Activated T-helper 1 cell treated with anti-CD3 and anti-CD28 coated beads, Interleukin-12 subunit alpha, Interleukin-12 subunit beta, Interleukin-2, Interleukin-4 antibody, amounts not matched to agents 30 ng/mL and 10 ng/mL and 1 ng/mL, durations not matched to agents 14 hours and 24 hours and 36 hours (primary cell): ENCODE results near the gene DYNLT2. TPM values are rescaled to one million over a fixed set of nuclear protein-coding genes. Genes with fewer than 3 reads are reported as not detected.
"Not testable (repeated sequence)": the region's sequence is repeated elsewhere in the genome, so short reads cannot be mapped to it uniquely, and the experiment has no call there.

Source experiments
- DNase-seq: peaks from one replicate; pipeline ENCODE4 v3.0.0; 2021; ENCODE audit warnings: low spot score
- H3K27ac Mint-ChIP-seq: one replicate; pipeline ENCODE4 v1.8.0; 2021; ENCODE audit warnings: mild to moderate bottlenecking, mixed read lengths
- H3K27me3 Mint-ChIP-seq: one replicate; pipeline ENCODE4 v1.8.0; 2022; ENCODE audit warnings: mild to moderate bottlenecking, moderate library complexity, mixed read lengths; ENCODE audit not compliant: insufficient read depth
- H3K36me3 Mint-ChIP-seq: one replicate; pipeline ENCODE4 v1.8.0; 2021; ENCODE audit warnings: low read depth, mixed read lengths
- H3K4me1 Mint-ChIP-seq: one replicate; pipeline ENCODE4 v1.8.0; 2021; ENCODE audit warnings: low read depth, mixed read lengths
- H3K4me3 Mint-ChIP-seq: one replicate; pipeline ENCODE4 v1.8.0; 2021; ENCODE audit warnings: mild to moderate bottlenecking, moderate library complexity, mixed read lengths
- H3K9me3 Mint-ChIP-seq: one replicate; pipeline ENCODE4 v1.8.0; 2021; ENCODE audit warnings: mixed read lengths
- intact Hi-C: fragments of 100-400 bp; cut with micrococcal nuclease; formaldehyde crosslinking; loops from one replicate; pipeline ENCODE4 v1.15.1; 2024
- total RNA-seq: library from RNA; stranded (reverse); gene quantifications from 2 replicates; pipeline ENCODE4 v1.2.3, GENCODE V29; 2022

The DYNLT2 gene
- total RNA-seq, 1 donor from 2014 or later = 2.2 TPM

DNA sequence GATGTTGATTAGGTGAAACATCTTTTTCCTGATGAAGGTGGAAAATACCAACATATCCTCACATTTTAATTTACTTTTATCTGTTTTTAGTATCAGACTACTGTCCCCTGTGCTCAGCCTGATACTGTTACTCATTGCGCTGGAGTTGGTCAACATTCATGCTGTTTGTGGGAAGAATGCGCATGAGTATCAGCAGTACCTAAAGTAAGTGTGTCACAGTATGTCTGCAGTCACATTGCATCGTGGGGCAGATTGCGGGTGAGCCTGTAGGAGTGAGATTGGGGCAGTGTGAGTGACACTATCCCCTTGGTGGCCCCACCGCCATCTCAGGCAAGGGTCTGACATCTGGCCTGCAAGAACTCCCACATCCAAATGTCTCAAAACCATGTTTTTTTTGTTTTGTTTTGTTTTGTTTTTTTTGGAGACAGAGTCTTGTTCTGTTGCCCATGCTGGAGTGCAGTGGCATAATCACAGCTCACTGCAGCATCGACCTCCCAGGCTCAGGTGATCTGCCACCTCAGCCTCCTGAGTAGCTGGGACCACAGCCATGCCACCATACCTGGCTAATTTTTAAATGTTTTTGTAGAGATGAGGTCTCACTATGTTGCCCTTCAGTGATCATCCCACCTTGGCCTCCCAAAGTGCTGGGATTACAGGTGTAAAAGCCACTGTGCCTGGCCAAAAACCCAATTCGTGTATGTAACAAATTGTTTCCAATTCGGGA is 27.9 kb upstream of the DYNLT2 start:
- Mint-ChIP-seq H3K4me3 (no peak overlapping the region), H3K9me3 (peaks cover 3% of the 10 kb centered on the region), H3K27me3 (no peaks in the 10 kb centered on the region), H3K27ac (no peak overlapping the region), H3K4me1 (no peaks in the 10 kb centered on the region), H3K36me3 (peaks cover 14% of the 10 kb centered on the region)
- intact Hi-C loops = no loop called here
- DNase-seq = no peak

- intact Hi-C loops = no loop called here
- H3K36me3 Mint-ChIP-seq = peaks cover 17% of the 10 kb centered on the region
- no peak overlapping the region for H3K4me3 Mint-ChIP-seq
- no peaks in the 10 kb centered on the region for H3K27me3 Mint-ChIP-seq
- DNase-seq = no peak
- no peaks in the 10 kb centered on the region for H3K4me1 Mint-ChIP-seq
- peaks cover 3% of the 10 kb centered on the region for H3K9me3 Mint-ChIP-seq
- H3K27ac Mint-ChIP-seq = no peak overlapping the region
Observed at GRCh38 chr6:169778646-169779045, 27.3 kb upstream of the DYNLT2 start.

GRCh38 chr6:169777896-169778295 is 26.5 kb upstream of the DYNLT2 start:
- Mint-ChIP-seq H3K27ac (no peak overlapping the region), H3K27me3 (no peaks in the 10 kb centered on the region), H3K9me3 (peaks cover 3% of the 10 kb centered on the region), H3K36me3 (peaks cover 15% of the 10 kb centered on the region), H3K4me1 (no peaks in the 10 kb centered on the region), H3K4me3 (no peak overlapping the region)
- no peak for DNase-seq
- intact Hi-C loops = no loop called here

DNA sequence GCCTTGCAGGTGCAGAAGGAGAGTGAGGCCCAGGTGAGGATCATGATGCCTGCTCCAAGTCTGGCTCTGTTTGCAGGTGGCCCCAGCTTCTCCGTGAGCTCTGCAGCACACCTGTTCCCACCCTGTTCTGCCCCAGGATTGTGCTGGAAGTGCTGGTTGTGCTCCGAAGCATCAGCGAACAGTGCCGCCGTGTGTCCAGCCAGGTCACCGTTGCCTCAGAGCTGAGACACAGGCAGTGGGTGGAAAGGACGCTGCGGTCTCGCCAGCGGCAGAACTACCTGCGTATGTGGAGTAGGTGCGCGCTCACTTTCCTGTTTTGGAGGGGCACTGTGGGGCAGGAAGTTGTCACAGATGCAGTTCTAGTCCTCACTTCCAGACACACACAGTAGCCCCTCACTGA is 25.0 kb upstream of the DYNLT2 start:
- Mint-ChIP-seq H3K9me3 (peaks cover 3% of the 10 kb centered on the region), H3K4me1 (no peaks in the 10 kb centered on the region), H3K4me3 (no peak overlapping the region), H3K27me3 (no peaks in the 10 kb centered on the region), H3K27ac (no peak overlapping the region), H3K36me3 (peaks cover 12% of the 10 kb centered on the region)
- intact Hi-C loops = no loop called here
- DNase-seq = no peak

- H3K36me3 Mint-ChIP-seq = peaks cover 9% of the 10 kb centered on the region
- no peak overlapping the region for H3K27ac Mint-ChIP-seq
- no peak for DNase-seq
- H3K4me3 Mint-ChIP-seq = no peak overlapping the region
- intact Hi-C loops = no loop called here
- H3K4me1 Mint-ChIP-seq = no peaks in the 10 kb centered on the region
- no peaks in the 10 kb centered on the region for H3K27me3 Mint-ChIP-seq
- no peaks in the 10 kb centered on the region for H3K9me3 Mint-ChIP-seq
Observed at GRCh38 chr6:169775321-169775720, 23.9 kb upstream of the DYNLT2 start.

DNA sequence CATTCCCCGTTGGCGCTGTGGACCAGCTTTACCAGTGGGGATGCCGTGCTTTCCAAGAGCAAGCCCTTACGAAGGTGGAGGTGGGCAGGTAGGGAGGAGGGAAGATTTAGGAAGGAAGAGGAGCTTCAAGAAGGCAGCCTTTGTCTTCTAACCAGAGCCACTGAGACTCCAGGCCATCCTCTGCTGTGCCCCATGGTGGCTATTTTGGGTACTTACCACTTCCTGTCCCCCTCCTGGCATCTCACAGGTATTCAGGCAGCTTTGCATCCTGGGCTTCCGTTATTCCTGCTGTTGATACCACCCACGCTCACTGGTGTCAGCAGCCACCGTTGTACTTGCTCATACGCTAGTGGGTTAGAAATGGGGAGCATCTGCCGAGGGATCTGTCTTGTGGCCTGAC is 23.0 kb upstream of the DYNLT2 start:
- Mint-ChIP-seq H3K27me3 (no peaks in the 10 kb centered on the region), H3K4me3 (no peak overlapping the region), H3K36me3 (peaks cover 10% of the 10 kb centered on the region), H3K4me1 (no peaks in the 10 kb centered on the region), H3K9me3 (no peaks in the 10 kb centered on the region), H3K27ac (no peak overlapping the region)
- no peak for DNase-seq
- intact Hi-C loops = no loop called here

GRCh38 chr6:169766921-169767736 is 15.8 kb upstream of the DYNLT2 start:
- no peaks in the 10 kb centered on the region for H3K9me3 Mint-ChIP-seq

DNA sequence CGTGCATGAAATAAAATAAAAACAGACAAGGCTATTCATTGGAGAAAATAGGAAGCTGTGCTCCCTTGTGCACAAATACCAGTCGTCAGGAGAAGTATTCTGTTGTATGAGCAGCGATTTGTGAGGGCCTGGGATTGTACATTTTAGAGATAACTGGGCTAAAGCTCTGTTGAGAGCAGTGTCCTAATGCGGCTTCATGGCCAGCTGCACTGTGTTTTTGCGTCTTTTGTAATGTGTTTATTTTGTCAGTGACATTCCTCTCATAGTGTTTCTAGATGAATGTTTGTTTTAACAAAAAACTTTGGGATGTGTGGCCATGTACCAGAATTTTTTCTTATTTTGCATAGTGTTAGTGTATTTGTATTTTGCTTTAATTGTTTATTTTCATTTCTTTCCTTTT is 14.9 kb upstream of the DYNLT2 start:
- H3K9me3 Mint-ChIP-seq = no peaks in the 10 kb centered on the region
- peaks cover 31% of the 10 kb centered on the region for H3K36me3 Mint-ChIP-seq
- intact Hi-C loops = no loop called here
- H3K27me3 Mint-ChIP-seq = no peaks in the 10 kb centered on the region
- no peaks in the 10 kb centered on the region for H3K4me1 Mint-ChIP-seq
- H3K4me3 Mint-ChIP-seq = no peak overlapping the region
- DNase-seq = no peak
- H3K27ac Mint-ChIP-seq = no peak overlapping the region

More at GRCh38 chr6:169766921-169767736, 15.8 kb upstream of the DYNLT2 start:
- Mint-ChIP-seq H3K27me3 (no peaks in the 10 kb centered on the region), H3K4me3 (no peak overlapping the region), H3K27ac (no peak overlapping the region), H3K4me1 (no peaks in the 10 kb centered on the region), H3K36me3 (peaks cover 28% of the 10 kb centered on the region)
- no peak for DNase-seq
- intact Hi-C loops = no loop called here

GRCh38 chr6:169765789-169766188 is 14.4 kb upstream of the DYNLT2 start:
- H3K27ac Mint-ChIP-seq, DNase-seq, H3K4me3 Mint-ChIP-seq, H3K27me3 Mint-ChIP-seq, H3K4me1 Mint-ChIP-seq, intact Hi-C loops, H3K9me3 Mint-ChIP-seq: not testable (repeated sequence)
- peaks cover 33% of the 10 kb centered on the region for H3K36me3 Mint-ChIP-seq

- intact Hi-C loops = no loop called here
- H3K27ac Mint-ChIP-seq = peak overlapping the region; percentile 29
- H3K9me3 Mint-ChIP-seq = no peaks in the 10 kb centered on the region
- no peak for DNase-seq
- no peaks in the 10 kb centered on the region for H3K27me3 Mint-ChIP-seq
- H3K36me3 Mint-ChIP-seq = peaks cover 38% of the 10 kb centered on the region
- H3K4me1 Mint-ChIP-seq = no peaks in the 10 kb centered on the region
- no peak overlapping the region for H3K4me3 Mint-ChIP-seq
Observed at GRCh38 chr6:169763881-169764280, 12.5 kb upstream of the DYNLT2 start.

GRCh38 chr6:169763308-169763707 is 11.9 kb upstream of the DYNLT2 start:
- H3K9me3 Mint-ChIP-seq = no peaks in the 10 kb centered on the region
- H3K27me3 Mint-ChIP-seq = no peaks in the 10 kb centered on the region
- H3K4me1 Mint-ChIP-seq = no peaks in the 10 kb centered on the region
- no peak for DNase-seq
- no peak overlapping the region for H3K4me3 Mint-ChIP-seq
- peaks cover 43% of the 10 kb centered on the region for H3K36me3 Mint-ChIP-seq
- H3K27ac Mint-ChIP-seq = no peak overlapping the region
- intact Hi-C loops = no loop called here

- intact Hi-C loops = no loop called here
- H3K27me3 Mint-ChIP-seq = no peaks in the 10 kb centered on the region
- no peak for DNase-seq
- H3K36me3 Mint-ChIP-seq = peaks cover 27% of the 10 kb centered on the region
- H3K4me3 Mint-ChIP-seq = no peak overlapping the region
- no peaks in the 10 kb centered on the region for H3K9me3 Mint-ChIP-seq
- peaks cover 22% of the 10 kb centered on the region for H3K4me1 Mint-ChIP-seq
- H3K27ac Mint-ChIP-seq = no peak overlapping the region
Observed at GRCh38 chr6:169755162-169755561, 3.8 kb upstream of the DYNLT2 start.

GRCh38 chr6:169752074-169752623 is 777 bp upstream of the DYNLT2 start:
- H3K9me3 Mint-ChIP-seq = no peaks in the 10 kb centered on the region

More at GRCh38 chr6:169752074-169752623, 777 bp upstream of the DYNLT2 start:
- Mint-ChIP-seq H3K4me1 (peaks cover 28% of the 10 kb centered on the region), H3K36me3 (peaks cover 21% of the 10 kb centered on the region), H3K27me3 (peaks cover under 1% of the 10 kb centered on the region), H3K27ac (peak overlapping the region; percentile 93), H3K4me3 (peak overlapping the region; percentile 89)
- intact Hi-C loops = loop anchor here (2.0 kb wide), 1 partner anchor 555 kb away; the partner anchor contains the start of gene FAM120B
- no peak for DNase-seq
